SU-DHL-6 (cell line): ENCODE results near the gene WWC1.
"Not testable (repeated sequence)": the region's sequence is repeated elsewhere in the genome, so short reads cannot be mapped to it uniquely, and the experiment has no call there.

Experiments
- H2AFZ ChIP-seq: fragments of 200-600 bp; sonication (generic); 2 replicates; pipeline ENCODE4 v1.6.1; 2014; ENCODE audit warnings: low read depth, mild to moderate bottlenecking, moderate library complexity, mixed read lengths, antibody characterized with exemption, low read length; ENCODE audit not compliant: severe bottlenecking
- H3F3A ChIP-seq: fragments of 200-600 bp; shearing (Covaris generic); 2 replicates; pipeline ENCODE4 v1.6.0; 2016; ENCODE audit warnings: antibody characterized with exemption, mild to moderate bottlenecking; ENCODE audit not compliant: insufficient read depth
- H3K27ac ChIP-seq: fragments of 200-600 bp; sonication (generic); 2 replicates; pipeline ENCODE4 v1.5.1; 2016; ENCODE audit warnings: low read depth, mild to moderate bottlenecking, low read length, moderate library complexity, mixed read lengths
- H3K27me3 ChIP-seq: fragments of 200-600 bp; sonication (generic), shearing (Covaris generic); 2 replicates; pipeline ENCODE4 v1.6.0; 2014; ENCODE audit warnings: mild to moderate bottlenecking, low read length
- H3K36me3 ChIP-seq: fragments of 200-600 bp; sonication (generic); 2 replicates; pipeline ENCODE4 v1.6.1; 2014; ENCODE audit warnings: mild to moderate bottlenecking, low read length, mixed read lengths
- H3K4me2 ChIP-seq: fragments of 300-600, 200-600 bp; shearing (Covaris generic), sonication (generic); 2 replicates; pipeline ENCODE4 v1.6.0; 2014; ENCODE audit warnings: low read length, low read depth, mild to moderate bottlenecking; ENCODE audit not compliant: poor library complexity, severe bottlenecking
- H3K4me3 ChIP-seq: fragments of 200-600 bp; sonication (generic); 2 replicates; pipeline ENCODE4 v1.5.1; 2014; ENCODE audit warnings: antibody characterized with exemption, low read length, mild to moderate bottlenecking, mixed read lengths; ENCODE audit not compliant: insufficient read depth, poor library complexity, severe bottlenecking
- H3K79me2 ChIP-seq: fragments of 200-600 bp; sonication (generic); 2 replicates; pipeline ENCODE4 v1.6.1; 2014; ENCODE audit warnings: mild to moderate bottlenecking, low read length, moderate library complexity; ENCODE audit not compliant: insufficient read depth
- H3K9ac ChIP-seq: fragments of 200-600 bp; sonication (generic); 2 replicates; pipeline ENCODE4 v1.7.0; 2014; ENCODE audit warnings: mild to moderate bottlenecking, low read length
- H3K9me2 ChIP-seq: fragments of 200-600 bp; sonication (generic); replicated peaks from 2 replicates; pipeline ENCODE4 v1.6.1; 2014; ENCODE audit warnings: low read length; ENCODE audit not compliant: insufficient read depth
- H3K9me3 ChIP-seq: fragments of 200-600 bp; sonication (generic); 2 replicates; pipeline ENCODE4 v1.6.1; 2014; ENCODE audit warnings: low read length, mixed read lengths; ENCODE audit not compliant: insufficient read depth
- H4K20me1 ChIP-seq: fragments of 200-600 bp; sonication (generic); 2 replicates; pipeline ENCODE4 v1.6.1; 2014; ENCODE audit warnings: low read depth, mild to moderate bottlenecking, antibody characterized with exemption, low read length, moderate library complexity, mixed read lengths
- EZH2phosphoT487 ChIP-seq: fragments of 200-600 bp; sonication (generic), shearing (Covaris generic); conservative IDR thresholded peaks from 2 replicates; pipeline ENCODE4 v1.6.1; 2018; ENCODE audit warnings: mild to moderate bottlenecking, antibody characterized with exemption, low read length, moderate library complexity, mixed read lengths
- TF ChIP-seq, protein P1 (sequence below): fragments of 200-600 bp; sonication (generic); IDR thresholded peaks from one replicate; pipeline ENCODE4 v1.5.1; 2017; ENCODE audit warnings: antibody characterized with exemption, mild to moderate bottlenecking, low read length, moderate library complexity; ENCODE audit not compliant: insufficient read depth, poor library complexity, severe bottlenecking

WWC1 gene

DNA sequence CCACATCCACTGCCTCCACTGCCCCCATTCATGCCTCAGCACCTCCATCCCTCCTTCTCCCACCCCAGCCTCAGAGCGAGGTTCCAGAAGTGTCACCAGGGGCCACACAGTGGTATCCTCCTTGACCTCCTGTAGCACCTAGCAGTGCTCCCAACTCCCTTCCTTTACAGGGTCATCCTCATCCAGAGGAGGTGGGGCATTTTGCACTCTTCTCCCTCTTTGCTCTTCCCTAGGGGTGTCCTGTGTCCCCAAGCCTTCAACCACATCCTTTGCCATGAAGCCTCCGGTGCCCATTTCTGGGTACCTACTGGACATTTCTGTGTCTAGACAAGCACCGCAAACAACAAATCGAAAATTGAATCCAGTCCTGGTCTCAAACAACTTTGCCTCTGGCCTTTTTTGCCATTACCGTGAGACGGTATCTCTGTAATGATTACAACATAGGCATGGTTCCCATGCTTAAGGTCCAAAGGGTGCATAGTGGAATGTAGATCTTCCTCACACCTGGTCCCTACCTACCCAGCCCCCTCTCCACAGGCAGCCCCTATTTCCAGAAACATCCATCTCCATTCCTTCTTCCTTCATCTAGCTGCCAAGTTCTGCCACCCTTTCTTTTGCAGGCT lies 17.6 kb downstream of the WWC1 start:
- H3K4me2 ChIP-seq, result no peak overlapping the region
- H3F3A ChIP-seq, result no peaks in the 10 kb centered on the region
- no peaks in the 10 kb centered on the region for H3K36me3 ChIP-seq
- no peak overlapping the region for H3K27ac ChIP-seq
- H3K79me2 ChIP-seq, result no peaks in the 10 kb centered on the region
- H2AFZ ChIP-seq, result no peak overlapping the region
- no peak overlapping the region for H3K9ac ChIP-seq
- TF ChIP-seq, protein P1, sequence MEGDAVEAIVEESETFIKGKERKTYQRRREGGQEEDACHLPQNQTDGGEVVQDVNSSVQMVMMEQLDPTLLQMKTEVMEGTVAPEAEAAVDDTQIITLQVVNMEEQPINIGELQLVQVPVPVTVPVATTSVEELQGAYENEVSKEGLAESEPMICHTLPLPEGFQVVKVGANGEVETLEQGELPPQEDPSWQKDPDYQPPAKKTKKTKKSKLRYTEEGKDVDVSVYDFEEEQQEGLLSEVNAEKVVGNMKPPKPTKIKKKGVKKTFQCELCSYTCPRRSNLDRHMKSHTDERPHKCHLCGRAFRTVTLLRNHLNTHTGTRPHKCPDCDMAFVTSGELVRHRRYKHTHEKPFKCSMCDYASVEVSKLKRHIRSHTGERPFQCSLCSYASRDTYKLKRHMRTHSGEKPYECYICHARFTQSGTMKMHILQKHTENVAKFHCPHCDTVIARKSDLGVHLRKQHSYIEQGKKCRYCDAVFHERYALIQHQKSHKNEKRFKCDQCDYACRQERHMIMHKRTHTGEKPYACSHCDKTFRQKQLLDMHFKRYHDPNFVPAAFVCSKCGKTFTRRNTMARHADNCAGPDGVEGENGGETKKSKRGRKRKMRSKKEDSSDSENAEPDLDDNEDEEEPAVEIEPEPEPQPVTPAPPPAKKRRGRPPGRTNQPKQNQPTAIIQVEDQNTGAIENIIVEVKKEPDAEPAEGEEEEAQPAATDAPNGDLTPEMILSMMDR, result no peak
- TF ChIP-seq EZH2phosphoT487, result no peak
- no peak overlapping the region for H3K4me3 ChIP-seq
- no peaks in the 10 kb centered on the region for H3K9me3 ChIP-seq
- H3K27me3 ChIP-seq, result no peaks in the 10 kb centered on the region
- no peaks in the 10 kb centered on the region for H3K9me2 ChIP-seq
- no peaks in the 10 kb centered on the region for H4K20me1 ChIP-seq

- H2AFZ ChIP-seq, H3K9me3 ChIP-seq, H3K9ac ChIP-seq, H3K4me3 ChIP-seq, H3K79me2 ChIP-seq, H3K27ac ChIP-seq, H3K9me2 ChIP-seq, H3K4me2 ChIP-seq, H4K20me1 ChIP-seq, H3K36me3 ChIP-seq, H3K27me3 ChIP-seq, H3F3A ChIP-seq: not testable (repeated sequence)
These were observed 19.1 kb downstream of the WWC1 start for GRCh38 chr5:168310541-168310940.

- TF ChIP-seq, protein P1, result no peak
- no peak for TF ChIP-seq EZH2phosphoT487
- no peak overlapping the region for H3K4me3 ChIP-seq
- H3K4me2 ChIP-seq, result no peak overlapping the region
- no peaks in the 10 kb centered on the region for H3K79me2 ChIP-seq
- H3K27ac ChIP-seq, result no peak overlapping the region
- H2AFZ ChIP-seq, result no peak overlapping the region
- no peaks in the 10 kb centered on the region for H4K20me1 ChIP-seq
- no peaks in the 10 kb centered on the region for H3K9me2 ChIP-seq
- no peaks in the 10 kb centered on the region for H3K36me3 ChIP-seq
- H3K9ac ChIP-seq, result no peak overlapping the region
- no peaks in the 10 kb centered on the region for H3K9me3 ChIP-seq
- H3K27me3 ChIP-seq, result no peaks in the 10 kb centered on the region
- no peaks in the 10 kb centered on the region for H3F3A ChIP-seq
These were observed 19.7 kb downstream of the WWC1 start for GRCh38 chr5:168311061-168311566.

DNA sequence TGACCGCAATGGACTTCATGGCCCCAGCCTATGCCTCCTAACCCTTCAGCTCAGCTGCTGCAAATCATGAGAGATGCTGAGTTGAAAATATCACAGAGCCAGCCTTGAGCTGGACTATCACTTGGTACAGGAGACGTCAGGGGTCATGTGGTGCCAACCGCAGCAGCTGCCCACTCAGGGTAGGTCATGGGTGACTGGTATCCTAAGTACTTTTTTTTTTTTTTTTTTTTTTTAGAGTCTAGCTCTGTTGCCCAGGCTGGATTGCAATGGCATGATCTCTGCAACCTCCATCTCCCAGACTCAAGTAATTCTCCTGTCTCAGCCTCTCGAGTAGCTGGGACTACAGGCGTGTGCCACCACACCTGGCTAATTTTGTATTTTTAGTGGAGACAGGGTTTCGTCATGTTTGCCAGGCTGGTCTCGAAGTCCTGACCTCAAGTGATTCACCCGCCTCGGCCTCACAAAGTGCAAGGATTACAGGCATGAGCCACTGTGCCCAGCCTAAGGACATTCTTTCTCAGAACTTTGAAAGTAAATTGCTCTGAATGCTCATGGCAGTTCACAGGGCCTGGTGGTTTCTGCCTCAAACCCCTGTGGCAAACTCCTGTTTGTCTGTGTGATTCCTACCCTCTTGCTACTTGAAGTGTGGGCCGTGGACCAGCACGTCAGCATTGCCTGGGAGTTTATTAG lies 21.3 kb downstream of the WWC1 start:
- no peak overlapping the region for H3K4me2 ChIP-seq
- TF ChIP-seq EZH2phosphoT487, result no peak
- TF ChIP-seq, protein P1, result no peak
- H3K9me2 ChIP-seq, result no peaks in the 10 kb centered on the region
- H2AFZ ChIP-seq, result no peak overlapping the region
- H3K79me2 ChIP-seq, result no peaks in the 10 kb centered on the region
- H3K36me3 ChIP-seq, result no peaks in the 10 kb centered on the region
- no peaks in the 10 kb centered on the region for H3K9me3 ChIP-seq
- H3K4me3 ChIP-seq, result no peak overlapping the region
- H4K20me1 ChIP-seq, result no peaks in the 10 kb centered on the region
- H3F3A ChIP-seq, result no peaks in the 10 kb centered on the region
- no peak overlapping the region for H3K27ac ChIP-seq
- no peak overlapping the region for H3K9ac ChIP-seq
- H3K27me3 ChIP-seq, result no peaks in the 10 kb centered on the region; the same call in 1 of the 2 replicates
